Measurements from ENCODE around the gene RNF34.

GRCh38 chr12:121420109-121420508, 20.2 kb downstream of the RNF34 start:
- no peak for TF ChIP-seq CREB1 (IDR thresholded peaks at IDR 0.05; ENCODE audit: low read depth)
- no peak for TF ChIP-seq TAF1 (IDR thresholded peaks at IDR 0.05; ENCODE audit: low read depth)
- no peak for TF ChIP-seq CEBPB (IDR thresholded peaks at IDR 0.05)
- no peak for TF ChIP-seq TCF12 (IDR thresholded peaks at IDR 0.05; ENCODE audit: low read depth)
- no peak for TF ChIP-seq EP300 (IDR thresholded peaks at IDR 0.05; ENCODE audit: borderline replicate concordance)
- no peak for TF ChIP-seq EGR1 (IDR thresholded peaks at IDR 0.05)
- no peak for TF ChIP-seq TEAD4 (IDR thresholded peaks at IDR 0.05)
- TF ChIP-seq REST (IDR thresholded peaks at IDR 0.05; ENCODE audit: low read depth) = no peak
- TF ChIP-seq USF1 (IDR thresholded peaks at IDR 0.05) = no peak
- TF ChIP-seq RAD21 (IDR thresholded peaks at IDR 0.05; ENCODE audit: low read depth) = no peak
- no peak for TF ChIP-seq NFIC (IDR thresholded peaks at IDR 0.05)
- TF ChIP-seq FOXM1 (IDR thresholded peaks at IDR 0.05; ENCODE audit: borderline replicate concordance, low read depth) = no peak
- no peak for TF ChIP-seq YY1 (IDR thresholded peaks at IDR 0.05; ENCODE audit: low read depth)
- TF ChIP-seq MAX (IDR thresholded peaks at IDR 0.05) = no peak

All from Ishikawa (cell line).